Measurements from ENCODE around the gene CGB5. TPM values are rescaled to one million over a fixed set of nuclear protein-coding genes. Genes with fewer than 3 reads are reported as not detected.
"Not testable (repeated sequence)": the region's sequence is repeated elsewhere in the genome, so short reads cannot be mapped to it uniquely, and the experiment has no call there.

The CGB5 gene
- total RNA-seq, 2 donors from 2014 or later, result not detected

DNA sequence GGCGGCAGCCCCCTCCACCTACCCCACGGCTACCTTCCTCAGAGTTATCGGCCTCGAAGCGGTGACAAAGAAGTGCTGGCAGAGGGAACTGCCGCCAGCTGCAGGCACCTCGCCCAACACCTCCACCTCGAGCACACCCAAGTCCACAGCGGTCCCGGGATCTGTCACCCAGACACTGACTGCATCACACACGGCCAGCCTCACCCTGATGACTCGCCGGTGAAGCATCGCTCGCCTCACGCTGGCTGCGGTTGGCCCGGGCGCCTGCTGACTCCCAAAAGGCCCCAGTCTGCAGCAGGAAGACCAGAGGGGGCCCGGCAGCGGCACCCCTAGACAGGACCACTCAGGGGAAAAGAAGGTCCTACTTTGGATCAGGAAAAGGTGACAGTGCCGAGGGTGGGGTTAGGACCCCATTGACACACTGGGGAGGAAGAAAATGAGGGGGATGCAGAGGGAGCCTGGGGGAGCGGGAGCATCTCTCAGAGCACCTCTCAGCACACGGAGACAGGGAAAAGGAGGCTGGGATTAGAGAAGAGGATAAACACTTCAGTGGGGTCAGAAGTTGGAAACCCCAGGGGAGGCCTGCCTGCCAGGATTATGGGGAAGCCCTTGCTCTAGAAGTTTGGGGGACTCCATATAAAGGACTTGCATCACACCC, 6.9 kb downstream of the CGB5 start:
- H3K4me3 ChIP-seq; H3K27ac ChIP-seq; ATAC-seq; DNase-seq; H3K9me3 ChIP-seq; H3K27me3 ChIP-seq; intact Hi-C loops (cut with DNase I); H3K36me3 ChIP-seq (replicated peaks in 1 of 2; ENCODE audit: insufficient read depth in 1 of 2, low read depth in 2 of 2); H3K4me1 ChIP-seq: not testable (repeated sequence)
- WGBS, 2 donors, result 69% methylated on average over 11 to 24 of the region's 24 CpGs

DNA sequence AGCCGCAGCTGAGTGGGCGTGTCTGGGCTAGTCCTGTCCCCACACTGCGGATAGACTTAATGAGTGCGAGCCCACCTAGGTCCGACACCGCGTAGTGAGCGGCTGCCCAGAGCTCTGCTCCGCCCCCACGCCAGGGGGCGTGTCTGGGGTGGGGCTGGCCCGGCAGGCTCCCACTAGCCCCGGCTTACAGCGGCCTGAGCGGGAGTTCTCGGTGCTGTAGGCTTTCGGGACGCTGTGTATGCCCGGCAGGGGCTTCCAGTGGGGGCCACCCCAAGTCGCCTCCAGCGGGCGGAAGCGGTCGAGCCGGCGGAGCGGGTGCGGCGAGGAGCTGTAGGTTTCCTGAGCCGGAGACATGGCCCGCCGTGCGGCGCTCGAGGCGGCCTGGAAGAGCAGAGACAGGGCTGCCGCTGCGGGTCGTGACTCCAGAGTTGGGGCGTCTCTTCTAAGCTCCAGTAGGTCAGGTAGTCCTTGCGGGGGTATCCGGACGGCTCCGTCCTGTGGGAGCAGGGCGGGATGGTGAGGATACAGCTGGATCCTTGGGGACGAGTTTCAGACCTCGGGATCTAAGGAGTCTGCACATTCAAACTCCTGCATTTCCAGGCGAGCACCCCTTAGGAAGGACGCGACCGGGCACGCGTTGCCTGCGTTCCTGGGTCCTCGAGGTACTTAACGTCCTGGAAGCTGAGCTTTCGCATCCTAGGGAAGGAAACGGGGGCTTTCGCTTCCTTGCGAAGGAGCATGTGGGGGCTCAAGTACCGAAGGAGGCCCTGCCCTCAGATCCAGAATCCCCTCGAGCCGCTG, 12.7 kb downstream of the CGB5 start:
- no peaks in the 10 kb centered on the region for H3K36me3 ChIP-seq (replicated peaks in 1 of 2; ENCODE audit: insufficient read depth in 1 of 2, low read depth in 2 of 2)
- TF ChIP-seq POLR2A (IDR thresholded peaks at IDR 0.05) (no peak), CTCF (IDR thresholded peaks at IDR 0.05) (peak in 4 of 7 experiments; percentile 23 to 45 (median 32))
- no peak overlapping the region for H3K27ac ChIP-seq
- peaks cover 25% of the 10 kb centered on the region for H3K4me1 ChIP-seq
- ATAC-seq, result peak; percentile 70
- intact Hi-C loops (cut with DNase I), result no loop called here
- peak overlapping the region; percentile 31 to 40 for H3K4me3 ChIP-seq
- peak; percentile 47 to 68 (median 53) for DNase-seq
- no peaks in the 10 kb centered on the region for H3K9me3 ChIP-seq
- 0 to 1% methylated on average over 4 to 63 of the region's 63 CpGs for WGBS, 2 donors
- peaks cover 3 to 14% of the 10 kb centered on the region in 2 donors for H3K27me3 ChIP-seq

GRCh38 chr19:49056902-49057596, 13.4 kb downstream of the CGB5 start:
- H3K9me3 ChIP-seq; H3K36me3 ChIP-seq (replicated peaks in 1 of 2; ENCODE audit: insufficient read depth in 1 of 2, low read depth in 2 of 2); H3K27ac ChIP-seq; H3K4me3 ChIP-seq; intact Hi-C loops (cut with DNase I); DNase-seq: not testable (repeated sequence)
- ATAC-seq, result peak; percentile 28
- peaks cover 3 to 14% of the 10 kb centered on the region in 2 donors for H3K27me3 ChIP-seq
- WGBS, 2 donors, result 8 to 17% methylated on average over 18 to 34 of the region's 34 CpGs
- H3K4me1 ChIP-seq, result peaks cover 25% of the 10 kb centered on the region

- DNase-seq (peak; percentile 76 to 85 (median 78)), ATAC-seq (peak; percentile 72)
- no peak within 1 kb of the TSS for H3K4me3 ChIP-seq
- TF ChIP-seq CTCF (IDR thresholded peaks at IDR 0.05) (no peak), POLR2A (IDR thresholded peaks at IDR 0.05) (no peak)
- no peaks in the 10 kb centered on the region for H3K9me3 ChIP-seq
- WGBS, 2 donors, result 3 to 10% methylated on average over 15 to 38 of the region's 38 CpGs
- H3K27me3 ChIP-seq, result peaks cover 3 to 14% of the 10 kb centered on the region in 2 donors
- H3K36me3 ChIP-seq (replicated peaks in 1 of 2; ENCODE audit: insufficient read depth in 1 of 2, low read depth in 2 of 2), result no peaks in the 10 kb centered on the region
- intact Hi-C loops (cut with DNase I), result no loop called here
- no peak within 1 kb of the TSS for H3K27ac ChIP-seq
- H3K4me1 ChIP-seq, result peaks cover 25% of the 10 kb centered on the region
Observed at GRCh38 chr19:49057636-49058234, 14.1 kb downstream of the CGB5 start, which contains the start of gene CGB7. Gene CGB7, minus strand, starts transcription at chr19:49057749. Its CDS starts 2,374 bp downstream, at chr19:49055375.

DNA sequence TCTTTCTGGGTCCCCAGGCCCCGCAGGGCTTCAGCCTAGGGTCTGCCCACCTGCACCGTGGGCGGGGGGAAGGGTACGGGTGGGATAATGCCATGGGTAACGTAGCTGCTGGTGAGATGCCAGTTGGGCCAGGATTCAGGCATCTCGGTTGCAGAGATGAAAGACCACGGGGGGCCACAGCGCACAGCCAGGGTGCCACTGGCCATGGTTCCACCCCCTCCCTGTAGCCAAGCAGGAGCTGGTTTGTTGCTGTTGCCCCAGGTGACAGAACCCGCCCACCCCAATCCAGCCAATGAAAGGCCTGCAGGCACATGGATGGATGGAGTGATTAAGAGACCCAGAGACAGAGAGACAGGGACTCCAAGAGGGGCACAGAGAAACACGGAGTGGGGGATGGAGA, 14.9 kb downstream of the CGB5 start:
- intact Hi-C loops (cut with DNase I), result no loop called here
- 43% methylated on average over 5 to 9 of the region's 10 CpGs for WGBS, 2 donors

More for the DNA sequence above, 14.9 kb downstream of the CGB5 start:
- ATAC-seq, result no peak
- no peak for DNase-seq
- Histone ChIP-seq H3K4me3 (no peak overlapping the region), H3K27ac (no peak overlapping the region), H3K36me3 (replicated peaks in 1 of 2; ENCODE audit: insufficient read depth in 1 of 2, low read depth in 2 of 2) (no peaks in the 10 kb centered on the region), H3K27me3 (peaks cover 3 to 14% of the 10 kb centered on the region in 2 donors), H3K4me1 (peaks cover 25% of the 10 kb centered on the region), H3K9me3 (no peaks in the 10 kb centered on the region)
- TF ChIP-seq CTCF (IDR thresholded peaks at IDR 0.05) (no peak), POLR2A (IDR thresholded peaks at IDR 0.05) (no peak)
